Measurements from ENCODE around the gene MEMO1. TPM values are rescaled to one million over a fixed set of nuclear protein-coding genes. Genes with fewer than 3 reads are reported as not detected.

Gene MEMO1
- total RNA-seq, 1 donor from 2014 or later, result 32.2 TPM

DNA sequence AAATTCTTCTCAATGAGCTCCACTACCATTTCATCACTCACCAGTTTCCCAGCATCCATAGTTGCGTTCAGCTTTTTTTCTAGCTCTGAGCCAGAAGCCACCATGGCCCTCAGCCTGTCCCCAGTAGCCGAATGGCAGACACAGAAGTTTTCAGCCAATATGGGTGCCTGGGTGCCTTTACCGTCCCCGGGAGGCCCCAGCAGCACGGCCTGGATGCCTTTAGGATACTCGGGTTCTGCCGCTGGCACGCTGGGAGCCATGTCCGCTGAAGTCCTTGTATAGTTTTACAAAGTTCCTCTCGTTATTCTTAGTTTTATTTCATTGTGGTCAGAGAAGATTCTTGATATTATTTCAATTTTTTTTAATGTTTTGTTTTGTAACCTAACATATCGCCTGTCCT is 187.2 kb downstream of the MEMO1 start:
- Histone ChIP-seq H3K9me3 (peaks cover 12% of the 10 kb centered on the region), H3K36me3 (no peaks in the 10 kb centered on the region), H3K4me3 (no peak overlapping the region), H3K27ac (no peak overlapping the region), H3K27me3 (no peaks in the 10 kb centered on the region), H3K4me1 (no peaks in the 10 kb centered on the region)
- intact Hi-C loops (cut with DNase I), result no loop called here
- ATAC-seq (no peak), DNase-seq (no peak)
- TF ChIP-seq, protein P1, sequence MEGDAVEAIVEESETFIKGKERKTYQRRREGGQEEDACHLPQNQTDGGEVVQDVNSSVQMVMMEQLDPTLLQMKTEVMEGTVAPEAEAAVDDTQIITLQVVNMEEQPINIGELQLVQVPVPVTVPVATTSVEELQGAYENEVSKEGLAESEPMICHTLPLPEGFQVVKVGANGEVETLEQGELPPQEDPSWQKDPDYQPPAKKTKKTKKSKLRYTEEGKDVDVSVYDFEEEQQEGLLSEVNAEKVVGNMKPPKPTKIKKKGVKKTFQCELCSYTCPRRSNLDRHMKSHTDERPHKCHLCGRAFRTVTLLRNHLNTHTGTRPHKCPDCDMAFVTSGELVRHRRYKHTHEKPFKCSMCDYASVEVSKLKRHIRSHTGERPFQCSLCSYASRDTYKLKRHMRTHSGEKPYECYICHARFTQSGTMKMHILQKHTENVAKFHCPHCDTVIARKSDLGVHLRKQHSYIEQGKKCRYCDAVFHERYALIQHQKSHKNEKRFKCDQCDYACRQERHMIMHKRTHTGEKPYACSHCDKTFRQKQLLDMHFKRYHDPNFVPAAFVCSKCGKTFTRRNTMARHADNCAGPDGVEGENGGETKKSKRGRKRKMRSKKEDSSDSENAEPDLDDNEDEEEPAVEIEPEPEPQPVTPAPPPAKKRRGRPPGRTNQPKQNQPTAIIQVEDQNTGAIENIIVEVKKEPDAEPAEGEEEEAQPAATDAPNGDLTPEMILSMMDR (IDR thresholded peaks at IDR 0.05), result no peak

GRCh38 chr2:31822587-31822986 is 188.2 kb downstream of the MEMO1 start:
- intact Hi-C loops (cut with DNase I), result no loop called here

More at GRCh38 chr2:31822587-31822986, 188.2 kb downstream of the MEMO1 start:
- Histone ChIP-seq H3K4me1 (no peaks in the 10 kb centered on the region), H3K36me3 (no peaks in the 10 kb centered on the region), H3K9me3 (peaks cover 12% of the 10 kb centered on the region), H3K27me3 (no peaks in the 10 kb centered on the region), H3K4me3 (no peak overlapping the region), H3K27ac (no peak overlapping the region)
- ATAC-seq (no peak), DNase-seq (no peak)
- TF ChIP-seq, protein P1 (IDR thresholded peaks at IDR 0.05), result no peak

Other genes starting within 250 kb of the MEMO1 start
- 53.7 TPM for gene DPY30, start 28.8 kb upstream of the MEMO1 start, total RNA-seq
- 15.1 TPM for gene SPAST, start 52.5 kb upstream of the MEMO1 start, total RNA-seq
- 26.2 TPM for gene SLC30A6, start 154.9 kb upstream of the MEMO1 start, total RNA-seq

All from upper lobe of right lung (tissue), 1 donor.